Renal pelvis (tissue), 4 donors: Measurements from ENCODE around the gene SESN1. TPM values are rescaled to one million over a fixed set of nuclear protein-coding genes. Genes with fewer than 3 reads are reported as not detected.
"Not testable (repeated sequence)": the region's sequence is repeated elsewhere in the genome, so short reads cannot be mapped to it uniquely, and the experiment has no call there.

Source experiments
- DNase-seq: peaks from one replicate; pipeline ENCODE4 v3.0.0-alpha.2; 2013
- polyA plus RNA-seq, 3 donors: library from polyadenylated mRNA; unstranded; fragments of 120-200 nt; gene quantifications; one replicate each; pipeline ENCODE4 v1.2.1, GENCODE V29; 2013; ENCODE audit not compliant: insufficient read length in 3 of 3

The SESN1 gene
- polyA plus RNA-seq, 3 donors: 22.5 to 26.5 (median 23.2) TPM

DNA sequence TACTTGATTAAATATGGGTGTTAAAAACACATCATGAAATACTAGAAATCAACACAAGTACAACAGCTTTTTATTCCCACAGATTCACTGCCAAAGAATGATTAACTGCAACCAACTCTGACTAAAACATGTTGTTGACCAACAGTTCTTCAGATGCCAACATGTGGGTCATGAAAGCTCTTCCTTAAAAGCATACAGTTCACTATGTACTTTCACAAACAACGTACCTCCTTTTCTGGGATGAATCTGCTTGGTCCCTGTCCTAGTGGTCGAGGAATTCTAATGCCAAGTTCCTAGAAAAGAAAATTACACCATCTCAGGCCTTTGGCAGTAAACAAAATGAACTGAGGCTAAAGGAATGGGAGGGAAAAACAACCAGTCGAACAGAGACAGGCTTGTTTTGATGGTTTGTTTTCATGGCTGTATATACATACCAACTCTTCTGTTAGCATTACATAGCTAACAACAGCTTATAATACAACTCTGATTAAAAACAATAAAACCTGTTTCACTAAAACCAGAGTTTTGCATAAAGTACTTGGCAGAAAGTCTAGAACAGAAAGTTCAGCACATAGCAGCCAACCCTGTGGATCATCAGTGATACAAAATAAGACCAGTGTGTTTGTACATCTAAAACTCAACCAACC lies 92.5 kb downstream of the SESN1 start:
- no peak for DNase-seq

DNA sequence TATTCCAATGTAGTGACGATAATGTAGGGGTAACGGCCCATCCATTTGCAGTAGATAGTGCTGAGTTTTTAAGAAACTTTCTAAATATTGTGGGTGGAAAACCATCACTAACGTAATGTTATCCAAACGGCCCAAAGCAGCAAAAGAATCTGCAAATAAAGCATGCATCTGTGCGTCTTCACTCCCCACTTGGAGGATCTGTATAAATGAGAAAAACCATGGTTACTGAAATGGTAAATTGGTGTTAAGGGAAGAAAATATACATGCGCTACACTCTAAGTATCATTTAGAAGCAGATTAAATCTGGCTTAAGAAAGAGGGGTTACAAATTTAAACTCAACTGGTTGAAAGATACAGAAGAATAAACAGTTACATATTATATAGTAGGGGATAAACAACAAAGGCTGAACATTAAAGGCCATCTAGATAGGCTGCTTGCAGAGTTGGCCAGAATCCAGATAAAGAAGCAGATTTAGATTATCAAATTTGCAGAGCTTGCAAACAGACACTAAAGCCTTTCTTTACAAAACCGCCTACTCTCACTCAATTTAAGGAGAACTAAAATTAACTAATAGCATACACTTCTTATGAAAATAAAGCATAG lies 93.3 kb downstream of the SESN1 start:
- no peak for DNase-seq

DNA sequence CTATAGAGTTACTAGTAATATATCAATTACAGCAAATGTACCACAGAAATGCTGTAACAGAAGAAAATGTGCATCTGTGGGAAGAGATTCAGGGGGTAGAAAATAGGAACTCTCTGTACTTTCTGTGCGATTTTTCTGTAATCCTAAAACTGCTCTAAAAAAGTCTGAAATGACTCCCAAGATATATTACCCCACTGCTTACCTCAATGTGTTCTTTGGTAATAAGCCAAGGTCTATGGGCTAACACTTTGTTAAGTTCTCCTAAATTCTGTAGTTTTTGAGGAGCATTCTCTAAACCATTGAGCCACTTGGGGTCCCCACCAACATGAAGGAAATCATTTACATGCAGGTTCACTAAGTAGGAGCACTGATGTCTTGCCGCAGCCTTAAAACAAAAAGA lies 94.4 kb downstream of the SESN1 start:
- DNase-seq: no peak

DNA sequence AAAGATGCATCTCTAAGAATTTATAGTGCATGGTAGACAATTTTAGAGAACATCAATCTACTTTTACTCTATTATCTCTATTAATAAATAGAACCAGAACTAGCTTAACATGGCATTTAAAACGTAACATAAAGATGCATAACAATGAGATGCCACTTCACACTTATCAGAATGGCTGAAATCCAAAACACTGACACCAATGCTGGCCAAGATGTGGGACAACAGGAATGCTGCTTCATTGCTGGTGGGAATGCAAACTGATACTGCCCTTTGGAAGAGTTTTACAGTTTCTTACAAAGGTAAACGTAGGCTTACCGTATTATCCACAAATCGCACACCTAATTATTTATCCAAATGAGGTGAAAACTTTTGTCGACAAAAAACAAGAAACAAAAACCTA lies 95.2 kb downstream of the SESN1 start:
- no peak for DNase-seq

DNA sequence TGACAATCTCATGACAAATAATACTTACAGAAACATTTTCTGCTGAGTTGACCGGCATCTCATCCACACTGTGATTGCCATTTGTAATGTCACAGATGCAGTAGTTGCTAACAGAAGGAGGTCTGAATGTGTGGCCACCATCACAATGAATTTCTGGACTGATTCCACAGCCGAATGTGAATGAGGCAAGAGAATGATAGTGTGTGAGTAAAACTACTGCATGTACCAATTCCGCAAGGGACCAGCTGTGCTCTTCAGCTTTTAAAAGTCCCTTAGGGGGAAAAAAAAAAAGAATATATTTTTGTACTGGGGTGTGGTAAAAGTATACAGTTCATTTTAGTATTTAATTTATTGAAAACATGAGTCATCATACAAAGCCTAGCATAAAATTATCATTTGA lies 96.2 kb downstream of the SESN1 start:
- no peak for DNase-seq

DNA sequence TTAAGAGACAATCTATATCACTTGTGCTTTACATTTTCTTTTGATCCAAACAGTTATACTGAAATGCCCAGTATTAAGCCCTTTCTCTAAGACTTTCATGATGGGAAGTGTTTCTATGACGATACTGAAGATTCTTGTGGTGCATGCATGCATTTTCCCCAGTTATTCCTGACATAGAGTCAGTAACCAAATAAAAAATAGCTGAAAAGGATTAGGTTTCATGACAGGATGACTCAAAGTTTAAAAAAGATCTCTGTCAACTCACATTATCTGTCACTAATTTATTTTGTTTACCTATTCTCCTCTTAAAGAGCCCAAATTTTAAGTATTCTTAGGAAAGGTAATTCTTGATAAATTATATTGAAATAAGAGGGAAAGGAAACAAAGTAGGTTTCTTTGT lies 98.4 kb downstream of the SESN1 start:
- no peak for DNase-seq

DNA sequence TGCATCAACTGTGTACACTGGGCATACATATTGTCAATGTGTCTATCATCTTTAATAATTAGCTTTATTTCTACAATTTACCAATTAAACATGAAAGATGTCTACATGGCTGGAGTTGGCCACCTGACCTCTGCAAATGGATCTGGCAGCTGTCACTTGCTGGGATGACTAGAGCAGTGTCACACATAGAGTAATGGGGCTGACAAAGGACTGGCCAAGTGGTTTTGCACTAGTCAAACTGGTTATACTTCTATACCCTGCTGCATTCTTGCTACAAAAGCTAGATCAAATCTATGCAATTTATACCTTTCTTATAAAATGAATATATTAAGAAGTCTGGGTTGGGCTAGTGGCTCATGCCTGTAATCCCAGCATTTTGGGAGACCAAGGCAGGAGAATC lies 99.3 kb downstream of the SESN1 start:
- no peak for DNase-seq

DNA sequence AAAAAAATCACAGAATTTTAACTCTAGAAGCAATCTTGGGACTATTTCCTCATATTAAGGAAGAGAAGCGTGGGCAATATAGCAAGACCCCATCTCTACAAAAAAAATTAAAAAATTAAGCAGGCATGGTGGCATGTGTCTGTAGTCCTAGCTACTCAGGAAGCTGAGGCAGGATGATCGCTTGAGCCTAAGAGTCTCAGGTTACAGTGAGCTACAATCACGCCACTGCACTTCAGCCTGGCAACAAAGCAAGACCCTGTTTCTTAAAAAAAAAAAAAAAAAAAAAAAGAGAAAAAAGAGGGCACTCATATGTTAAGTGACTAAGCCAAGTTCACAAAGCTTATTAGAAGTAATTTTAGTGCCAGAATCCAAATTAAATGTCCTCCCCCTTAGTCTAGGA lies 100.8 kb downstream of the SESN1 start:
- no peak for DNase-seq

DNA sequence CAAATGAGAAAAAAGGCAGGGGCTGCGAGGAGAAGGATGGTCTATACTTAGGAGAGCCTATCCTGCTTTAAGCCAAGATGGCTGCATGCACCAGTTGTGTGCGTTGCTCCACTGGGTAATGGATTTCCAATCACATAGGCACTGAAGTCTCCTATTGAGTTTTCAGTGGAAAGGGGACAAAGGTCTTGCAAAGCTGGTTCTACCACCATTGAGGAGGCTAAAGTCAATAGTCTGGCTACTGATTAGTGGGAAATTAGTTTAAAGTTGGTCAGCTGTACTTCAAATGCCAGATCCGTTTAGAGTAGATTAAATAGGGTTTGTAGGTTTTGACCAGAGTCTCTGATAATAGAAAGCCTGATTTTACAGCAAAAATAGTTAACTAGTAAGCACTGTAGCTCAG lies 104.9 kb downstream of the SESN1 start:
- DNase-seq: no peak

DNA sequence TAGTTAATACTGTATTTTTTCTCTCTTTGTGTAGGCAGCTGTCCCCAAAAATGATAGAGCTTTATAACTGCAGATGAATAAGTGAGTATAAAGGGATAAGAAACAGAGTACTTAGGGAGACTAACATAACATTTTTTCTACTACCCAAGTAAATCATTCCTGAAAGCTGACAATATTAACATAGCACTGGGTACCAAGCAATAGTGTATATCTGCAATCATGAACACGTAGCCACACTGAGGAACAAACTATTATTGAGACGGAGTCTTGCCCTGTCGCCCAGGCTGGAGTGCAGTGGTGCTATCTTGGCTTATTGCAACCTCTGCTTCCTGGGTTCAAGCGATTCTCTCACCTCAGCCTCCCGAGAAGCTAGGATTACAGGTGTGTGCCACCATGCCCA lies 105.9 kb downstream of the SESN1 start:
- DNase-seq: no peak

DNA sequence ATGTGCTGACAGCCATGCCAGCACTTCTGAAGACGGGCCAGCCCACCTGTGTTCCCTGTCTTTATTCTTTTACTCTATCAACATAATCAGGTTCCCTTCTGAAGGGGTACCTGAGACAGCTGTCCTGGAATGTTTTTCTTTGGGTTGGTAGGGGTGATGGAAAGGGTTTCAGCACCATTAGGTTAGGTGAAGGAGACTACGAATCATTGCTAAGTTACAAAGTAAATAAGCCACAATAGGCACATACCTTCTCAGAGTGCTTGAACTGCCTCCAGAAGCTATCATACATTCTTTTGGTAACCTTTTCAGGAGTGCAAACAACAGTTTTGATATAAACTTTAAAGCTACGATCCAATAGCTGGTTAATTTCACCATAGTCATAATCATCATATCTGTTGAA lies 106.3 kb downstream of the SESN1 start:
- no peak for DNase-seq

DNA sequence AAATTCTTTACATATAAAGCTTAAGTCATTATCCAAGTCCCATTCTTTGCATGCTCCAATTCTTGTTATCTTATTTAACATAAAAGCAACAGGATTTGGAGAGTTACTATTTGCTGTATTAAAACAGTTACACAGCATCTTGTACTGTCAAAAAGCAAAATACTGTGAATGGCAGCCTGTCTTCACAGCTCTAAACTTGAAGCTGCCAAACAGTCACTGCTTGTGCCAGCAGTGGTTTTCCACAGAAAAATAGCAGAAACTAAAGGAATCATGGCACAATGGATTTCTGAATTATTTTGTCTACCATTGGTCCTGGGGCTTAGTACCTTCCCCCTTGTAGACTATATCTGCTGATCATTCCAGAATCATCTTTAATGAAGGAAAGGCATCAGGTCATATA lies 107.5 kb downstream of the SESN1 start:
- DNase-seq: no peak

DNA sequence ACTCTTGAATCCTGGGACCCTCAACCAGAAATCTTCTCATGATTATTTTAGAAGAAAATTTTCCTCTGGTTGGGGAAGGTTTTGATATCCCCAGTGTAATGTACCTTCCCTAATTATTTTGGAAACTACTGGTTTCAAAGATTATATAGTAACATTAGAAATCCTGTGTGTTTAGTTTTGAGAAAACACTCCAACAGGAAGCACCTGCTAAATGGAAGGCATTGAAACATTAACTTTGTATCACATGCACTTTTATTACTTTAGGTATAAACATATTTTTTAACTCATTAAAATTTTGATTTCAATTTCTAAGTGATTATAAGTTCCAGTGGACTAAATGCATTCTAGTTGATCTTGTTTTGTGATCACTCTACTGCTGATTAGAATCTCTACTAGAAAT lies 109.3 kb downstream of the SESN1 start:
- no peak for DNase-seq

DNA sequence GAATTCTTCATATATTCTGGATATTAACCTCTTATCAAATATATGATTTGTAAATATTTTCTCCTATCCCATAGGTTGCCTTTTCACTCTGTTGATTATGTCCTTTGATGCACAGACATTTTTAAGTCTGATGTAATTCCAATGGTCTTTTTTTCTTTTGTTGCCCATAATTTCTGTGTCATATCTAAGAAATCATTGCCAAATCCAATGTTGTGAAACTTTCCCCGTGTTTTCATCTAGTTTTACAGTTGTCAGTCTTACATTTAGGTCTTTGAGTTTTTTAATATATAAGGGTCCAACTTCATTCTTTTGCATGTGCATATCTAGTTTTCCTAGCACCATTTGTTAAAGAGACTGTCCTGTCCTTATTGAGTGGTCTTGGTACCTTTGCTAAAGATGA lies 111.5 kb downstream of the SESN1 start:
- DNase-seq: no peak

DNA sequence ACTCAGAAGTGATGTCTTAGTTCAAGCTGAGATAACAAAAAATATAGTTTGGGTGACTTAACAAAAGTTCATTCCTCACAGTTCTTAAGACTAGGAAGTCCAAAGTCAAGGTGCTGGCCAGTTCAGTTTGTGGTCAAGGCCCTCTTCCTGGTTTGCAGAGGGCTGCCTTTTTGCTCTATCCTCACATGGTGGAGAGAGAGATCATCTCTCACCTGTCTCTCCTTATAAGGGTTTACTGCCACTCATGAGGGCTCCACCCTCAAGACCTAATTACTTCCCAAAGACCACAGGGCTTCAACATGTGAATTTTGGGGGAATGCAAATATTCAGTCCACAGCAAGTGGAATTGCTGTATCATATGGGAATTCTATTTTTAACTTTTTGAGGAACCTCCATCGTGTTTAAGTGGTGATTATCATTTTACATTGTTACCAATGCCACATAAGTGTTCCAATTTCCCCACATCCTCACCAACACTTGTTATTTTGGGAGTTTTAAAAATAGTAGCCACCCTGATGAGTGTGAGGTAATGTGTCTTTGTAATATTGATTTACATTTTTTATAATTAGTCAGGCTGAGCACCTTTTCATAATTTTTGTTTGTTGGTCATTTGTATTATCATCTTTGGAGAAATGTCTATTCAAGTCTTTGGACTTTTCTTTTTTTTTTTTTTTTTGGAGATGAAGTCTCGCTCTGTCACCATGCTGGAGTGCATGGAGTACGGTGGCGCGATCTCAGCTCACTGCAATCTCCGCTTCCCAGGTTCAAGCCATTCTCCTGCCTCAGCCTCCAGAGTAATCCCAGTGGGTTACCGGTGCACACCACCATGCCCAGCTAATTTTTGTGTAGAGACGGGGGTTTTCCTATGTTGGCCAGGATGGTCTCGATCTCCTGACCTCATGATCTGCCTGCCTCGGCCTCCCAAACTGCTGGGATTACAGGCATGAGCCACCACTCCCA lies 112.2 kb downstream of the SESN1 start:
- no peak for DNase-seq

DNA sequence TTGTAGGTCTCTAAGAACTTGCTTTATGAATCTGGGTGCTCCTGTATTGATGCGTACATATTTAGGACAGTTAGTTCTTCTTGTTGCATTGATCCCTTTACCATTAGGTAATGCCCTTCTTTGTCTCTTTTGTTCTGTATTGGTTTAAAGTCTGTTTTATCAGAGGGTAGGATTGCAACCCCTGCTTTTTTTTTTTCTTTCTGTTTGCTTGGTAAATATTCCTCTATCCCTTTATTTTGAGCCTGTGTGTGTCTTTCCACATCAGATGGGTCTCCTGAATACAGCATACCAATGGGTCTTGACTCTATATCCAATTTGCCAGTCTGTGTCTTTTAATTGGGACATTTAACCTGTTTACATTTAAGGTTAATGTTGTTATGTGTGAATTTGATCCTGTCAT lies 116.0 kb downstream of the SESN1 start:
- not testable (repeated sequence) for DNase-seq

DNA sequence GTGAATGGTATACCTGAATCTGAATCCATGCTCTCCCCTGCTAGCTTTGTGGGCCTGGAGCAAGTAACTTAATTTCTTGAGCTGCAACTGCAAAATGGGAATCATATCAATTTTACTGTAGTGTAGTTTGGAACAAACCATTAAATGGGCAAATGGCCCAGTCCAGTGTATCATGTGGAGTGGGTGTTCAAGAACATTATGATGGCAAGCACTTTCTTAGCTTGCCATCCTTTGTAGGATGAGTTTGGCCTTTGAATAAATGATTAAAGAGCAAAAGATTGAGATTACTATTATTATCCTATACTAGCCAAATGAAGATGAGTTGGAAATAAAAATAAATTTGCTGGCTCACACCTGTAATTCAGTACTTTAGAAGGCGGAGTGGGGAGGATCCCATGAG lies 120.4 kb downstream of the SESN1 start:
- no peak for DNase-seq

DNA sequence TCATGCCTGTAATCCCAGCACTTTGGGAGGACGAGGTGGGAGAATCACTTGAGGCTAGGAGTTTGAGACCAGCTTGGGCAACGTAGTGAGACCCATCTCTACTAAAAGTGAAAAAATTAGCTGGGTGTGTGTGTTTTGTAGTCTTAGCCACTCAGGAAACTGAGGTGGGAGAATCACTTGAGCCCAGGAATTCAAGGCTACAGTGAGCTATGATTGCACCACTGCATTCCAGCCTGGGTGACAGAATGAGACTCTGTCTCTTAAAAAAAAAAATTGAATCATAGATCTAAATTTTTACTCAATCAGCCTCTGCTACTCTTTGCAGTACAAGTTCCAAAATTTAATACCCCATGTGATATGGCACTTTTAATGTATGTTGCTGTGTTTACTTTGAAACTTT lies 124.9 kb downstream of the SESN1 start:
- DNase-seq: no peak

DNA sequence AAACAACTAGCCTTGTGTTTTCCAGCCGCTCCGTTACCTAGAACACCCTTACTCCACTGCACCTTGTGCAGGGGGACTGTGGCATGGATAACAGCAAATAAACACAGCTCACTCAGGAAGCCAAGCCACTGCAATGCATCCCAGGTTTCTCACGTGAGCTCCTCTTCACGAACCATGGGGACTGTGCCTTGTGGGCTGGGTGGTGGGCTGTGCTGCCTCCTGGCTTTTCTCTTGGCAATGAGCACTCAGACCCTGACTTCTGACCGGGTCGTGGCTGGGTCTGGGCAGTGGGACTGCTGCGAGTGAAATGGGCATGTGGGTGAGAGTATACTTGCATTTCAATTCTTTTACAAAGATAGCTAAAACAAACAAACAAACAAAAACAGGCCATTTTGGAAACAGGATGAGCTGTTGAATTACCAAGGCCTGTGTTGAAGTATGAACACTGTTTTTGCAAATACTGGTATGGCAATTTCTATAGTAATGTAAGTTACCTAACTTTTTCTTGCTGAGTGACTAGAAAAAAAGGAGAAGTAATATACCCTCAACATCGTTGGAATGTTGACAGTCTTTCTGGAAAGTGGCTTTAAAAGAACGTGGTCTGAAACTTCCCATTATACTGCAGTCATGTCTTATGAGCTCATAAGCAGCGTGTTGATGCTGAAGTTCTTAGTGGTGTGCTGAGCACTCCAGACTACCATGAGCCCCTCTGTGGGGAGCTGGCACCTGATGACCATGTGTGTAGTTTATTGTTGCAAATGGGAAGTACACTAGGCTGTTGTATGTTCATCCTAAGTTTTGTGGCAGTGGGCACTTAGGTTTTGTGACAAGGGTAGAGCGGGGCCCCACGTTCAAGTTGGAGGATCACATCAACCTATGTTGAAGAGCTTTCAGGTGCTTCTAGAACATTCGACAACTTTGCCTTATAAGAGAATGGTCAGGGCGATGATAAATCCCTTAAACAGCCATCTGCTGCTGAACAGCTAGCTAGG lies 126.0 kb downstream of the SESN1 start:
- DNase-seq: no peak

DNA sequence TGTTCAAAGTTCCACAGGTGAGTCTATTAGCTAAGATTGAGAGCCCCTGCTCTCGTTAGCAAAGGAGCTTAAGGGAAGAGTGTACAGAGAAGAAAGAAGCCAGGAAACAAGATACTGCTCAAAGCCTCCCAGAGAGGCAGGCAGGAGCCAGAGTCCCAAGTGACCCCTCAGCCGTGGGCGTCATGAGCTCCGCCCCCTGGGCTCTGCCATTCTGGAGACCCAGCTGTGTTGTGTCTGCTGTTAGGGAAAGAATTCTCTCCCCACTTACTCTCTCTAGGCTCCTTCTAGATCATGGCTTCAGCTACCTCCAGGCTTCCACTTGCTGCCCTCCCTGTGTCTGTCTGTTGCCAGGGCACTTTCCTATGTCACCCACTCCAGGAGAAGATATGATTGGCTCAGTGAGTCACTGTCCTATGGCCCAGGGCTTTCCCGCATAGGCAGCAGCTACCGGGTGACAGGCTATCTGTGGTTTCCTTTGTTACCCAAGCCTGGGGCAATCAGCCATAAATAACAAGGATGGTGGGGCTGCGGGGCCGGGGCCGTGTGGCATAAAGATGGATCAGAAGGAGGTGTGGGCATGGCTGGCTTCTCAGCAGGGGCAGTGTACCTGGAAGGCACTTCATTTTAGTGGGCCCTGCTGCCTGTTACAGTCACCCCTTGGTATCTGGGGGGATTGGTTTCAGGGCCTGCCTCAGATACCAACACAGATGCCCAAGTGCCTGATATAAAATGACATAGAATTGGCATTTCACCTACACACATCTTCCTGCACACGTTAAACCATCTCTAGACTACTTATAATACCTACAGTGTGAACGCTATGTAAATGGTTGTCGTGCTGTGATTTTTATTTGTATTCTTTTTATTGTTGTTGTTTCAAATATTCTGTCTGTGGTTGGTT lies 127.5 kb downstream of the SESN1 start:
- DNase-seq: peak; percentile 65

DNA sequence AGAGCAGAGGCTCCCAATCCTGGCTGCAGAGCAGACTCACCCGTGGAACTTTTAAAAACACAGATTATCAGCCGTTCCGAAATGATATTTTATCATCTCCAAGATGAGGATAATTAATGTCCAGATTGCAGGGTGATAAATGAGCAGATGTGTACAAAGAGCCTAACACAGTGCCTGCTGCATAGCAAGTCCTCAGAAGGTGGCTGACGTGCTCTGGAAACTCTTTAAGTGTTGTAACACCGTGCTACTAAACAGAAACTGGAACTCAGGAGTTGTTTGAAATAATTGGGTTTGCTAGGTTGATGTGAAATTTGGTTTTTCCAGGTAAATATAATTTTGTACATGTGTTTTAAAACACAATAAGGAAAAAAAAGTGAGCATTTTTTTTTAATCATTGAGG lies 128.4 kb downstream of the SESN1 start:
- no peak for DNase-seq
